GM21717 (cell line): ENCODE data around the gene MRPS11.
"Not testable (repeated sequence)": the region's sequence is repeated elsewhere in the genome, so short reads cannot be mapped to it uniquely, and the experiment has no call there.

Experiments used
- ATAC-seq: cut with Tn5 transposase; IDR thresholded peaks from one replicate; pipeline ENCODE4 v1.9.1; 2021; ENCODE audit warnings: mild to moderate bottlenecking, moderate library complexity; ENCODE audit not compliant: unreplicated experiment

The MRPS11 gene

GRCh38 chr15:88454867-88455810 lies 12.4 kb upstream of the MRPS11 start:
- ATAC-seq: peak; percentile 88

- no peak for ATAC-seq
Measured at GRCh38 chr15:88456733-88457132, 10.8 kb upstream of the MRPS11 start.

GRCh38 chr15:88463870-88464532 lies 3.5 kb upstream of the MRPS11 start:
- no peak for ATAC-seq

DNA sequence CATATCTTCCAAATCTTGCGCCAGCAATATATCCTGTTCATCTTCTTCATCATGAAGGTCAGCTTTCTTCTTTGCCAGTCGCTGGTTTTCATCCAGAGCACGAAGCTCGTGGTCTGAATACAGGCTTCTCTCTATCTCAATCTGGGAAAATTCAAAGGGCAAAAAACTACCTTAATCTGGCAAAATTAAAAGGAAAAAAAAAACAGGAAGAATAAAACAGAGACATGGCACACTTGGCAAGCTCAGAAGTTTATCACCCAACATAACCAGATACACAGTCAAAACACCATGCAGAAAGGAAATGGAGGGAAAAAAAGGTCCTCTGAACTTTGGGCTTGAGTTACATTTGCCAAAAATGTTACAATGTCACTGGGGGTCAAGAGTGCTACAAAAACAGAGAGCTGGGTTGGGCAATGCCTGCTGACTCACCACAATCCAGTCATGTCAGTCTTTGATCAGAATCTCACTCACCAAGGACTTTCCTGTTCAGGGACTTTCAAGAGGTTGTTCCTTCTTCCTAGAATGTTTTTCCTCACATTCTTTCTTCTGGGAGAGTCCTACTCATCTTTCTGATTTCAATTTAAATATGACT lies 1.8 kb upstream of the MRPS11 start:
- no peak for ATAC-seq

DNA sequence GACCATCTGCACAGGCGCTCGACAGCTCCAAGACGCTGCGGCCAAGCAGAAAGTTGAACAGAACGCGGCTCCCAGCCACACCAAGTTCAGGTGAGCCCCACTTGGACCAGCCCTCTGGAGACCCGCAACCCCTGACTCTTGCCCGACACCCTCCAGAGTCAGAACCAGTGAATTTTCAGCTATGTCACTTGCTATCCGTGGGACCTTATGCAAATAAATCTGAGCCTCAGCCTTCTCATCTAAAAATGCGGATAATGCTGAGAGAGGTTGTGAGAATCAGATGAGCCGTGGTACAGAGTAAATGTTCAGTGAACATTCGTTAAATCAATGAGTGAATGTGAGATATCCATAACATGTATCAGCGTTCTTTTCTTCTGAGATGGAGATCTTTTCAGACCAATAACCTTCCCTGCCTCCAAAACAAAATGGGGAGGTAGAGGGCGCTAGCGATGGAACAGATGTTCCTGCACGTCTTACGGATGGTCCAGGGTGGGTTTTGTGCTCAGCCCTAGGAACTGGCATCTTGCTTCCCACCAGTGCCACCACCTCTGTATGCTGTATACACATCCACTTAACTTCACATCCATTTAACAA lies 524 bp downstream of the MRPS11 start:
- ATAC-seq: no peak

- not testable (repeated sequence) for ATAC-seq
Measured at GRCh38 chr15:88468721-88469120, 1.2 kb downstream of the MRPS11 start.

DNA sequence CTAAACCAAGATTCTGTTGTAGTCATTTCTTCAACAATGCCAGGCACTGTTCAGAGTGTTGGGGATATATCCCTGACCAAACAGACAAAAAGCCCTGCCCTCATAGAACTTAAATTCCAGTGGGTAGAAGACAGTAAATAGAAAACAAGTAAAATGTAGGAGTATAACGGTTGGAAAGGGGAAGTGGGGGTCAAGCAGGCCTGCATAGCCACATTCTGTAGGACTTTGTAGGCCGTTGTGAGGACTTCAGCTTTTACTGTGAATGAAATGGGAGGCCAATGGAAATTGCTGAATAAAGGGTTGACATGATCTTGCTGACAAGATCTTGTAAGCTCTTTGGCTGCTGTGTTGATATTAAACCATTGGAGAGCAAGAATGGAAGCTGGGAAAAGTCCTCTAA lies 1.8 kb downstream of the MRPS11 start:
- ATAC-seq: no peak

GRCh38 chr15:88470625-88471372 lies 3.3 kb downstream of the MRPS11 start:
- no peak for ATAC-seq

- ATAC-seq: no peak
Measured at GRCh38 chr15:88472225-88472624, 4.7 kb downstream of the MRPS11 start.

DNA sequence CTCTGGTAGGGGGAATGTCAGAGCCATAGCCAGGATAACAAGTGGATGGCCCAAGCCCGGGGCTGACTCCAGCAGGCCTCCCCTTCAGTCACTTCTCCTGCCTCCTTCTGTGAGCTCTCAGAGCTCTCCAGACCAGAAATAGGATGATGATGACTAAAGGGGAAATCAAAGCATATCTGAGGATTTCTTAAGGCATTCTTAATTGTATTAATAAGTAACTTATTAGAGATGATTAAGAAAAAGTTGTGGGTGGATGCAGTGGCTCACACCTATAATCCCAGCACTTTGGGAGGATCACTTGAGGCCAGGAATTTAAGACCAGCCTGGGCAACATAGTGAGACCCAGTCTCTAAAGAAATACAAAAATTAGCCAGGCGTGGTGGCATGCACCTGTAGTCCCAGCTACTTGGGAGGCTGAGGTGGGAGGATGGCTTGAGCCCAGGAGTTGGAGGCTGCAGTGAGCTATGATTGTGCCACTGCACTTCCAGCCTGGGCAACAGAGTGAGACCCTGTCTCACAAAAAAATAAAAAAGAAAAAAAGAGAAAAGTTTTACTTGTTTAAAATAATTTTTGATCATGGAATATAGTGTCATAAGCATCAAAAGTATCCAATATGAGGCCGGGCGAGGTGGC lies 6.3 kb downstream of the MRPS11 start:
- not testable (repeated sequence) for ATAC-seq

- no peak for ATAC-seq
Measured at GRCh38 chr15:88476635-88477060, 9.1 kb downstream of the MRPS11 start.

DNA sequence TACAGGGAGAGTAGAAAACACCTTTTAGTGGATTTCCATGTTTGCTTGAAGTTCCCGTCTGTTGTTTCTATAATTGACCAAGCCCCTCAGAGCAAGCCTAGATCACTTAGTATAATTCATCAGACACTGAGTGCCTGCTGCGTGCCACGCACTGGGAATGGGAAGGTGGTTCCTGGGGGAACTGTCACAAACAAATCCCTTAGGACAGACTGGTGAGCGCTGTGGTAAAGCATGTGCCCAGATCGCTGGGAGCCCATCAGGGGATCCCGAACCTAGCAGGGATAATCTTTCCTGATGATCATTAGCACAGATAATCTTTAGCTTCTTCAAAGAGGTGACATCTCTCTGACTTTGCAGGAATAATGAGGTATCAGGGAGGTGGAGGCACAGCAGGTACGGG lies 9.6 kb downstream of the MRPS11 start:
- no peak for ATAC-seq

DNA sequence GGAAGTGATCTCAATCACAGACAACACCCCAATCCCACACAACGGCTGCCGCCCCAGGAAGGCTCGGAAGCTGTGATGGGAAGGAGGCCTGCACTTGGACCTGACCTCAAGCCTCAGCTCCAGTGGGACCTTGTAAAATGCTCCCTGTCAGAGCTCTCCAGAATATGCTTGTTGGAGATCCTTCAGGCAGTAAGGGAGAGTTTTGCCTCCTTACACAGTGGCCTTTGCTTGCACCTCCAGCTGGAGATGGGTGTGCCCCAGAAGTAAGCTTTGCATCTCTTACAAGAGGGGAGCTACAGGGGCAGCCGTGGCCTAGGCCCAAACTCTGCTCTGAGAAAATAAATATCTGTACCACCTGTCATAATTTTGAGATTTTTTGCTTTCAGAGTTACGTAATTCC lies 10.4 kb downstream of the MRPS11 start:
- ATAC-seq: no peak

DNA sequence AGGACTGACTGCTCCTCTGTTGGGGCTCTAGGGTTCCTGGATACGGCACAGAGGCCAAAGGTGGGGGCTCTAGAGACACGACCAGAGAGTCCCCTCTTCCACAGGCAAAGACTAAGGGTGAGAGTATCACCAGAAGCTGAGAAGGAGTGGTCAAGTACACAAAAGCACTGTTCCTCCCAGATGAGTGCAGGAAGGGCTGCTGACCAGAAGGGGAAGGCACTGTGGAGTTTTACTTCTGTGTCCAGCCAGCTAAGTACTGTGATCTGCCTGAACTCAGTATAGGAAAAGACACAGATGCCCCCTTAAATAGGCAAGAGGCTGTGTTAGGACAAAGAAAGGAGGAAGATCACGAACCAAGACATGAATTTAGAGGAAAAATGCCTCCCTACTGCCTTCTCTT lies 11.7 kb downstream of the MRPS11 start:
- no peak for ATAC-seq

GRCh38 chr15:88480981-88481380 lies 13.5 kb downstream of the MRPS11 start:
- no peak for ATAC-seq

DNA sequence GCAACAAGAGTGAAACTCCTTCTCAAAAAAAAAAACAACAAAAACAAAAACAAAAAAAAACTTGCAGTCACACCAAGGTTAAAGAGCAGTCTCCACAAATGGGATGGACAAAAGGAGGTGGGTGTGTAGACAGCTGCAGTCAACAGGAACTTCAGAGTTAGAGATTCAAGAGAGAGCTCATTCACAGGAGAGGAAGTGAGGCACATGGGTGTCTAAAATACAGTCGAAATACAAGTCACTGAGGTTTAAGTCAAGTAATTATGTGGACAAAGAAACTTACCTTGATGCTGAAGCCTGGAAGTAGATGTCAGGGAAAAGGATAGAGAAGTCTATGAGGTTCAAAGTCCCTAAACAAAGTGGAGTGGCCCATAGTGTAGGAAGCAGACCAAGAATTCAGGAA lies 14.8 kb downstream of the MRPS11 start:
- no peak for ATAC-seq

GRCh38 chr15:88484682-88485331 lies 17.3 kb downstream of the MRPS11 start:
- ATAC-seq: no peak

DNA sequence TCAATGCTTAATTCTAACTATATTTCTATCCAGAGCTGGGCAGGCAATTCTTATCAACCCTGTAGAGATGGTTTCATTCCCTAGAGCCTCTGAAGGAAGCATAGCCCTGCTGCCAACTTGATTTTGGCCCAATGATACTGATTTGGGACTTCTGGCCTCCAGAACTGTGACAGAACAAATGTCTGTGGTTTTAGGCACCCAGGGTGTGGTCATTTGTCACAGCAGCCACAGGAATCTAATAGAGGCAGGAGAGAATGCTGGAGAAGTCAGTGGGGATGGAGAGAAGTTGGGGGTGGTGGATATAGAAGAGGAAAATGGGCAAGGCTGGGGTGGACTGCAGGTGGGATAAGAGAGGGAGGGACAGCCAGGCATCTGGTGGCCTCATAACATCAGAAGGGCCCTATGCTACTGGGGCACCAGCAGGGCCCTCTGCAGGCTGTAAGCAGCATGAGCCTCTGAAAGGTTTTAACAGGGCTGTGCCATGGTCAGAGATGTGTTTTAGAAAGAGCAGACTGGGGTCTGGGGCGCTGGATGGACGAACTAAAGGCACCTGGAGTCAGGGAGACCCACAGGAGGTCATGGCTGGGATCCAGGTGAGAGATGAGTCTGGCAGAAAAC lies 19.8 kb downstream of the MRPS11 start:
- no peak for ATAC-seq

DNA sequence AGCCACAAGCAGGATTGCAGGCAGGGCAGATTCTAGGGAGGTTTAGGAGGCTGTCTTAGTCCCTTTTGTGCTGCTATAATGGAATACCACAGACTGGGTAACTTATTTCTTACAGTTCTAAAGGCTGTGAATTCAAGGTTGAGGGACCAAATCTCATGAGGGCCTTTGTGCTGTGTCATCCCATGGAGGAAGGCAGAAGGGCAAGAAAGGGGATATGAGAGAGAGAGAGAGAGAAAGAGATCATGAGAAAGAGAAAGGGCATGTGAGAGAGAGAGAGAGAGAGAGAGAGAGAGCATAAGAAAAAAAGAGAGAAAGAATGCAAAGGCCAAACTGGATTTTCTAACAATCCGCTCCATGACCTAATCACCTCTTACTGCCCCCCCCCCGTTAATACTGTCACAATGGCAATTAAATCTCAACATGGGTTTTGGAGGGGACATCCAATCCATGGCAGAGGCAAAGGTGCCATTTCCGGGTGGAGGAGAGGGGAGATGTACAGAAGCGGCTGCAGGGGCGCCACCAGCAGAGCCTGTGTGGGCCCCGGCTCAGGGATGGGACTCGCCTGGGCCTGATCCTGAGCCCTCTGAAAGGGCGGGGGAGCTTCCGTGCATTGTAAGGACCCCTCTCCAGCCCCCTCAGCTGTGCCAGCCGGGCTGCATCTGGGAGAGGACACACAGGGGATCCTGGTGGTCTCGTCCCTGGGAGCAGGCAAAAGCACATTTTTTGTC lies 20.5 kb downstream of the MRPS11 start:
- no peak for ATAC-seq
